22Rv1 (cell line): ENCODE measurements around the gene CCDC102A.

Experiments used
- ZFX ChIP-seq: fragments of 450-650 bp; IDR thresholded peaks from 2 replicates; pipeline ENCODE4 v1.6.1; 2017; ENCODE audit warnings: antibody characterized with exemption, borderline replicate concordance
- TF ChIP-seq, protein P1 (sequence below): fragments of 450-650 bp; IDR thresholded peaks from 2 replicates; pipeline ENCODE4 v1.5.1; 2017; ENCODE audit warnings: mild to moderate bottlenecking

GRCh38 chr16:57548408-57548807, 12.0 kb upstream of the CCDC102A start:
- TF ChIP-seq, protein P1, sequence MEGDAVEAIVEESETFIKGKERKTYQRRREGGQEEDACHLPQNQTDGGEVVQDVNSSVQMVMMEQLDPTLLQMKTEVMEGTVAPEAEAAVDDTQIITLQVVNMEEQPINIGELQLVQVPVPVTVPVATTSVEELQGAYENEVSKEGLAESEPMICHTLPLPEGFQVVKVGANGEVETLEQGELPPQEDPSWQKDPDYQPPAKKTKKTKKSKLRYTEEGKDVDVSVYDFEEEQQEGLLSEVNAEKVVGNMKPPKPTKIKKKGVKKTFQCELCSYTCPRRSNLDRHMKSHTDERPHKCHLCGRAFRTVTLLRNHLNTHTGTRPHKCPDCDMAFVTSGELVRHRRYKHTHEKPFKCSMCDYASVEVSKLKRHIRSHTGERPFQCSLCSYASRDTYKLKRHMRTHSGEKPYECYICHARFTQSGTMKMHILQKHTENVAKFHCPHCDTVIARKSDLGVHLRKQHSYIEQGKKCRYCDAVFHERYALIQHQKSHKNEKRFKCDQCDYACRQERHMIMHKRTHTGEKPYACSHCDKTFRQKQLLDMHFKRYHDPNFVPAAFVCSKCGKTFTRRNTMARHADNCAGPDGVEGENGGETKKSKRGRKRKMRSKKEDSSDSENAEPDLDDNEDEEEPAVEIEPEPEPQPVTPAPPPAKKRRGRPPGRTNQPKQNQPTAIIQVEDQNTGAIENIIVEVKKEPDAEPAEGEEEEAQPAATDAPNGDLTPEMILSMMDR = no peak
- no peak for TF ChIP-seq ZFX
